GM21423 (cell line): ENCODE results near the gene CCN2.
"Not testable (repeated sequence)": the region's sequence is repeated elsewhere in the genome, so short reads cannot be mapped to it uniquely, and the experiment has no call there.

Experiments
- ATAC-seq: cut with Tn5 transposase; IDR thresholded peaks from one replicate; pipeline ENCODE4 v1.9.1; 2021; ENCODE audit warnings: mild to moderate bottlenecking, moderate library complexity; ENCODE audit not compliant: unreplicated experiment

CCN2 gene

DNA sequence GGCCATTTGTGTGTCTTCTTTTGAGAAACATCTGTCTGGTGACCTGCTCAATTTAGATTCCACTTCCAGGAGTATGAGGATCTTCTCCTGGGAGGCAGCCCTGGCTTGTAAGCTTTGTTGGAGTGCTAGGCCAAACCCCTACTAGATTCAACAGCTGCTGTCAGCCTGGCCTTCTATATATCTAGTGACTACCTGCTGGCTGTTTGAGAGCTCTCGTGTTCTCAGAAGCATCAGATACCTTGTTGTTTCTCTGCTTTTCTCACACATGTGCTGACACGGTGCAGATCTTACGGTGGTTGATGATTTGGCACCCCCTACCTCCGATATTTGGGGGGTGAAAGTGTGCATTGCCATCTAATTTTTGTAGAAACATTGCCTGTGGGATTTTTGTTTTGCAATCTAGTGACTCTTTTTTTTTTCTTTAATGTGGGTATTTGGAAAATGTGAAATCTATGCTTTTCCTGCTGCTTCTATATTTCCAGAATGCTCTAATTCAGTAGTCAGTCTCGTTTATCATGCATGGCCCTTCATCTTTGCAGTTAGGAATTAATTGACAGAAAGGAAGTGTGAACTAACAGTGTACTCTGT, 4.7 kb downstream of the CCN2 start:
- no peak for ATAC-seq

GRCh38 chr6:131945971-131946370, 5.2 kb downstream of the CCN2 start:
- ATAC-seq, result no peak

DNA sequence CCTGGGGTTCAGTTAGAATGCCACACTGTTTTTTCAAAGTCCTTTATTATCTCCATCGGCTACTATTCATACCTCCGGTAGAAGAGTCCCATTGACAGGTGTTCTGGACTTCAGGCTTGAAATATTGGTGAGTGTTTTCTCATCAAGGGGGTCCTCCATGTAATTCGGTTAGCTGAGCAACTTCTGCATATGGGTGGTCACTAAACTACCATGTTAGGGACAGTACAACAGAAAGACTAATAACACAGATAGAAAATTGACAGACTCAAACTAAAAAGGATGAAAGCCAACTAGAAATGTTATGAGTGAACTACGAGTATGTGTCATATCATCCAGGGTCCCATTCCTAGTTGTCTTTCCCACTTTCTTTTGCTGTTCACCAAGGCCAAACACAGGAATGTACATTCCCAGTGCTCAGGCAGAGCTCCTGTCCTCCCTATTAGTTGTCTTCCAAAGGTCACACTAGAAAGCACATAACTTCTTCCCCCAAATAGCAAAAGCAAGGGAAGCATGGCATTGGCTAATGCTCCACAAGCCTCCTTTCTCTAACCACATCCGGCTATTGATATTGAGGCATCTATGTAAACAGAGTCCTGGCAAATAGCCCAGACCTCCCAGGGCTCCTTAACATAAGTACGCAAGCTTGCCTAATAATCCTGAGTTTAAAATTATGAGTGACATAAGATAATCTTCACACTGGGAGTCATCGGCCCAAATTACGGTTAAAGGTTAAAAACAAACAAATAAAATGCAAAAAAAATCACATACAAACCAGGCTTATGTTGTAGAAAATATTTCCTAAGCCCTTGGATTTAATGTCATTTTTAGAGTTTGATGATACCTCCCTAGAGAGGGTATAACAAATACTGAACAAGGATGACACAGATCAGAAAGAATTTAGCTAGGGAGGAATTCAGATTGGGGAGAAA, 13.2 kb downstream of the CCN2 start:
- no peak for ATAC-seq

- ATAC-seq, result no peak
These were observed 13.9 kb downstream of the CCN2 start for GRCh38 chr6:131937226-131937625.

DNA sequence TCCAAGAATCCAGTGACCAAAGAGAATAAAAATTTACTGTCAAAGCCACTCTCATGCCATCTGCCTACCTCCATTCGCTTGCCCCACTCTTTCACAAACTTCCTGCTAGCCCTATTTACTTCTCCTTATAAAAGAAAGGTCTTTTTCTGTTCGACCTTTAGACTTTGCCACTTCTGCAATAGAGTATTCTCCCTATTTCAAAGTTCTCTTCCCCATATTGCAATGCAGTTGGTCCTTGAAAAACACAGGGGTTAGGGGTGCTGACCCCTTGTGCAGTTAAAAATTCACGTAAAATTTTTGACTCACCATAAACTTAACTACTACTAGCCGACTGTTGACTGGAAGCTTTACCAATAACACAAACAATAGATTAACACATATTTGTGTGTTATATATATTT, 15.0 kb downstream of the CCN2 start:
- ATAC-seq, result no peak

GRCh38 chr6:131931063-131931750, 20.0 kb downstream of the CCN2 start:
- ATAC-seq, result no peak

- ATAC-seq, result no peak
These were observed 21.2 kb downstream of the CCN2 start for GRCh38 chr6:131929976-131930375.

DNA sequence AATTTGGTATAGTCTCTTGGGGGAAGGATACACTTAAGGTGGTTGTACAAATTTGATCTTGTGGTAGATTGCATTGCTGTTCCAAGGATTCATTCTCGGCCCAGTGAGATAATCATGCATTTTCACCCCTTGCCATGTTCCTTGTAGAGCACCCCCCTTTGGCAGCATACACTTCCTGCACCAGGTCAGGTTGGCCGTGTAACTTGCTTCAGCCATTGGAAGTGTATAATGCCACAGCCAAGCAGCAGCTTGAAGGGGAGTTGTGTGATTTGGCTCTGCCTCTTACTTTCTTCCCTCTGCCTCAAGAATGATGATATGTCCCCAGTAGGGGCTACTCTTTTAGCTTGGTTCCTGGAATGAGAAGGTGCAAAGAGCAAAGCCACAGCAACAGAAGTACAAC, 21.9 kb downstream of the CCN2 start:
- no peak for ATAC-seq

GRCh38 chr6:131924881-131925474, 26.2 kb downstream of the CCN2 start:
- no peak for ATAC-seq

- no peak for ATAC-seq
These were observed 27.8 kb downstream of the CCN2 start for GRCh38 chr6:131923356-131923755.

- ATAC-seq, result no peak
These were observed 30.5 kb downstream of the CCN2 start for GRCh38 chr6:131920656-131921055.

DNA sequence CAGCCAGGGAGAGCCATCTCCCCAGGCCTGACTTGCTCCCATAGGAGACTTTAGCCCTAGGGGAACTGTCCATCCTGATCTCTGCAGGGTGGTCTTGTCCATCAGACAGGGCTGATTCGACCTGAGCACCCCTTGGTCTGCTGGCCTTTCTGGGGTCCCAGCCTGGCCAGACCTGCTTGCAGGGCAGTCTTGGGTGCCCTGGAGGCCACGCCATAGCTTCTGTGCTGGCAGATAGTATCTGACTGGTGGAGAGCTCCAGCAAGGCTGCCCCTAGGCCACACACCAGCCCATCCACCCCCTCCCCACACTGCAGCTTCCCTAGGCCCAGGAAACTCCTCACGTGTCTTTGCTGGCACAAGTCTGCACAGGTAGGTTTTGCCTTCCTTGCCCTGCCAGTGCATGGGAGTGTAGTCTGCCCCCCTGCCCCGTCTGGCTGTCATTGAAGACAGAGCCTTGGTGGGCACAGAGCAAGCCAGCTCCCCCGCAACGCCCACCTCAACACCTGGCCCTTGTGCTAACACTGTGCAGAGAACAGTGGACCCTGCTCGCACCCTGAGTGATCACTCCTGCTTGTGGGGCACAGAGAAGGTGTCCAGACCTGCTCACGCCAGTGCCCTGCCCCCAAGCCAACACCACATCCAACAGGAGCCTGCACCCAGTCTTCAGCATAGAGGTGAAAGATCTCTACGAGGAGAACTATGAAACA, 32.4 kb downstream of the CCN2 start:
- no peak for ATAC-seq

- no peak for ATAC-seq
These were observed 33.2 kb downstream of the CCN2 start for GRCh38 chr6:131917763-131918649.

GRCh38 chr6:131917318-131917717, 33.9 kb downstream of the CCN2 start:
- ATAC-seq, result no peak

DNA sequence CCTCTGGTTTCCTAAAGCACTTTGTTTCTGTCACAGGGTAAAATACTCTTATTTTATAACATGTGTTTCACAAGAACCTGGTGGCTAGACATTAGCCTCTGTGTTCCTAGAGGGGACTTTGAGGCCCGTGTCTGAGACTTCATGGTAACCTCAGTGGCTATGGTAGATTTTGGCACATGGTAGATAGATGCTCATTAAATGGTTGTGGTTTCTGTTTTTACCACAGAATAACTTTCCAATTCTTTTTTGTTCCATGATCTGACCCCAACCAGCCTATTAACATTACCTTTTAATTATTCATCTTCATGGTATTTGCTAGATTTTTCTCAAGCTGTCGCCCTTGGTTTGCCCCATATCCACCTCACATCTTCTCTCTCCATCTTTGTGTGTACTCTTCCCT, 34.3 kb downstream of the CCN2 start:
- ATAC-seq, result no peak

GRCh38 chr6:131916091-131916796, 34.9 kb downstream of the CCN2 start:
- not testable (repeated sequence) for ATAC-seq

DNA sequence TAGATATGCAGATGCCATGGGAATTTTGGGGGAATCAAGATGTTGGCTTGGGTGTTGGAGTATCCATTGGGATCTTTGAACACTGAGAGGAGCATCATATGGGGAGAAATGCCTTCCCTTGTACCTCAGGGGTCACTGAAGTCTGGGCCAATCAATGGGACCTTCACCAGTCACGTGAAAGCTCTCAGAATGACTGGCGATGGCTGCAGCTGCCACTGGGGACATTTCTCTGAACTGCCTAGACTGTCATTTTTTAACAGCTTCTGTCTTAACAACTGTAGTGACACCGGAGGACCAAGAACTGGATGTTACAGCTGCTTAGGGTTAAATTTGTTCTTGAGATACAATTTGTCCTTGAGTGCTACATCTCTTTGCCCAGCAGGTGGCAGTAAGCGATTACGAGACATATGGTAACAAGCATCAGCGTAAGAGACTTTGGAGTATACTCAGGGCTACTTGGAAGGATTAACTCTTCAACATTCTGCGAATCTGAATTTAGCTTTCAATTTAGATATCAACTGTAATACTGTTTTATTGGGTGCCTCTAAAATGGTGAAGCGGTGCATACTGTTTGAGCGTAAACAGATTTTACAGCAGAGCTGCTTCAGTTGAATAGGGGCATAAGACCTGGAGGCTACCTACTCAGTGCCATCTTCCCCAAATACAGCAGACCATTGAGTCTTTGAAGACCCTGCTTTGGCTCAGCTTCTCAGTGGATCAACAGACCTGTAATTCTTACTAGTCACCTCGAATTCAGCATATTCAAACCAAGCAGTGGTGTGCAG, 36.0 kb downstream of the CCN2 start:
- peak; percentile 70 for ATAC-seq

GRCh38 chr6:131914234-131914633, 36.9 kb downstream of the CCN2 start:
- ATAC-seq, result no peak
